CD4-positive, alpha-beta T cell treated with Interleukin-12 subunit alpha and Interleukin-12 subunit beta, for 1 hour (primary cell): Measurements from ENCODE around the gene PTPRF.

Source experiments
- DNase-seq: peaks from one replicate; pipeline ENCODE4 v3.0.0-alpha.2; 2020

The PTPRF gene

DNA sequence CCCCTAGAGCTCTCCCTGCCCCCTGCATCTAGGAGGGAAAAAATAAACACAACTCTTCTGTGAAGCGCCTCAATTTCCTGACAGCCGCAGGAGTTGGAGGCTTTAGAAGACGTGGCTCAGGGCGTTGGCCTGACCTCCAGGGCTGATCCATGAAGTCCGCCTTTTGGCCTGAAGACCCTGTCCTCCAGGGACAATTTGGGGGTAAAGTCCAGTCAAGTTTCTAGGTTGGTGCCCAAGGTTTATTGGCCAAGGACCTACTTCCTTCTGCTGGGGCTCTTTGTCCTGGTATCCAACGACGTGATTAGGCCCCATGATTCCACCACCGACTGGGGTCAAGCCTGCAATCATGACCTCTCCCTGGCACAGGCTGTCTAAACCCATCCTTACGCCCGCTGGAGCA is 54.9 kb downstream of the PTPRF start:
- DNase-seq = no peak

DNA sequence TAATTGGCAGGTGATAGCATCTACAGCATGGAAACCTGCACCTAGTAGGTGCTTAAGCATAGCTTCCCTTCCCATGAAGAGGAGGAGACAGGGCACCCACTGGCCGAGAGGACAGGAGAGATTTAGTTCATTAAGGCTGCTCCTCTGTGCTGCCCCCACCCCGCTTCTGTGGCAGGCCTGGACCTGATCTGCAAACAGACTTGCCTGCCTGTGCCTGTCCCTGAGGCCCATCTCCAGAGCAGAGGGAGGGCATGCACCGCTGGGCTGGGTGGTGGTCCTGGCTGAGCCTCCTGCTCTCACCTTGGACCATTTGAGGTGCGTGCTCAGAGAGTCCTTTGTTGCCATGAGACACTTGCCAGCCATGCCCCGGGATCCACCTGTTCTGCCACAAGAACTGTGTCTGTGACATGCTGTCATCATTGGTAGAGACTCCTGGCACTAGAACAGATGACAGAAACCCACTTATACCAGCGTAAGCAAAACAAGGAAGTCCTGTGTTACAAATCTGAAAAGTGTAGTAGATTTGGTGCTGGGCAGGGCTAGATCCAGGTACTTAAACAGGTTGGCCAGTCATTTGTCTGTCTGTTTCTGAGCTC is 55.6 kb downstream of the PTPRF start:
- no peak for DNase-seq

DNA sequence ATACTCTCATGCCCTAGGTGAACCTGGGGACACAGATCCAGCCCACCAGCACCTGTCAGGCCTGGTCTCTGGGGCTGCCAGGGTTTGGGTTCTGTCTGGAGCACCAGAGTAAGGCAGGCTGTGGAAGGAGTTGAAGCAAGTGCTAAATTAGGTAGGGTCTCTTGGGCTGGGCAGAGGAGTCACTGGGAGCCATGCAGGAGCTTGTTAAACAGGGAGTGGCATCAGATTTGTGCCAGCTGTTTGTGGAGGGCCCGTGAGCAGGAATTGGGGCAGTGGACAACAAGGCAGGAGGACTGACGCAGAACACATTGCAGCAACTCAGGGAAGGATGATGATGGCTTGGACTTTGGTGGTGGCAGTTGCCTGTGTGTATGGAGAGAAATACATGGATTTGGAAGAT is 56.3 kb downstream of the PTPRF start:
- DNase-seq = no peak

DNA sequence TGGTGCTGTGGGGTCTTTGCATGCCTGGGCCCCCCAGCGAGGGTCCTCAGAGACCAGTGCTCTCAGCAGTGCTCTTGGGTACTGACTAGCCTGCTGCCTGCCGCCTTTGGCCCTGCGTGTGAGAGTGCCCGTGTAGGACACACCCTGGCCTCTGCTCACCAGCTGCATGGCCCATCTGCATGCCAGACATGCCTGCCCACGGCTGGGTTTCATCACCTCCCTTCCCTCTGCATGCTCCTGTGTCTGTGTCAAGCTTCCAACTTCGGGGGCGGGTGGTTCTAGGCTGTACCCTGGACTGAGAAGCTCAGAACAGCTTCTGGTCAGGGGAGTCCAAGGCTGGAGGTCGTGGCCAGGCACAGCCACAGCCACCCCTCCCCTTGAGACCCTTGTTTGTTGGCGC is 56.9 kb downstream of the PTPRF start:
- DNase-seq = no peak

DNA sequence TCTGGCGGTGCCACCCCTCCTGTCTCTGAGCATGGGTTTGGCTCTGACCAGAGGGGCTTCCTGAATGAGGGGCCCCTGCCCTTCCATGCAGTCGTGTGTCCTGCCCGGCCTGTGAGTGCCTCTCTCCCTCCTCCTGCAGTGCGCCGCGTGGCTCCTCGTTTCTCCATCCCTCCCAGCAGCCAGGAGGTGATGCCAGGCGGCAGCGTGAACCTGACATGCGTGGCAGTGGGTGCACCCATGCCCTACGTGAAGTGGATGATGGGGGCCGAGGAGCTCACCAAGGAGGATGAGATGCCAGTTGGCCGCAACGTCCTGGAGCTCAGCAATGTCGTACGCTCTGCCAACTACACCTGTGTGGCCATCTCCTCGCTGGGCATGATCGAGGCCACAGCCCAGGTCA is 57.9 kb downstream of the PTPRF start:
- no peak for DNase-seq

- DNase-seq = no peak
Measured at GRCh38 chr1:43590388-43590925, 59.8 kb downstream of the PTPRF start.

DNA sequence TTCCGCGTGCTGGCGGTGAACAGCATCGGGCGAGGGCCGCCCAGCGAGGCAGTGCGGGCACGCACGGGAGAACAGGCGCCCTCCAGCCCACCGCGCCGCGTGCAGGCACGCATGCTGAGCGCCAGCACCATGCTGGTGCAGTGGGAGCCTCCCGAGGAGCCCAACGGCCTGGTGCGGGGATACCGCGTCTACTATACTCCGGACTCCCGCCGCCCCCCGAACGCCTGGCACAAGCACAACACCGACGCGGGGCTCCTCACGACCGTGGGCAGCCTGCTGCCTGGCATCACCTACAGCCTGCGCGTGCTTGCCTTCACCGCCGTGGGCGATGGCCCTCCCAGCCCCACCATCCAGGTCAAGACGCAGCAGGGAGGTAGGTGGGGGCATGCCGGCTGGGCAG is 60.5 kb downstream of the PTPRF start:
- DNase-seq = no peak

GRCh38 chr1:43592051-43592665 is 61.5 kb downstream of the PTPRF start:
- no peak for DNase-seq

DNA sequence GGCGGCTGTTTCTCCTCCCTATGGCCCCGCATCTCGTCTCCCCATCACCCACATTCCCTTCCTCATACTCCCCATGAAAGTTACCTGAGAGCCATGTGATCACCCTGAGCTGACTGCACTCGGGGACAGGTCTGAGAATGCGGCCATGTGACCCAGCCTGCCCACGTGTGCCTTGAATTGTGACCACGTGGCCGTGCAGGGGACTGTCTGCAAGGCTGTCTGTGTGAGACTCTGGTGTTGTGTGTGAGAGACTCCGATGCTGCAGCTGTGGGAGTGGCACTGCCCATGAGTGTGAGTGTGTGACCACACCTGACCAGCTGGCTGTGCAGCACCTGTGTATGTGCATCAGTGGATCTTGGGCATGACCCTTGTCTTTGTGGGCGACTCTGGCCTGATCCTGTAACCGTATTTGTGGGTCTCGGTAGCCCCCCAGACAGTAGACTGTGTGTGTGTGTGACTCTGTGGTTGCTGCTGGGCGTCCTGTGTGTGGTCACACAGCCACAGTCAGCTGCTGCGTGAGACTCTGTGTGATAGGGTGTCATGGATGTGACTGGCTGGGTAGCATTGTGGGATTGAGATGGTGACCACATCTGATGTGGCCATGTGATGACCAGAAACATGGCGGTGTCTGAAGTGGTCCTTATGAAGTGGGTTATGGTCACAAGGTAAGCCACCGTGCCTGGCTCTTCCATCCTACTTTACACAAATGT is 62.4 kb downstream of the PTPRF start:
- no peak for DNase-seq

- no peak for DNase-seq
Measured at GRCh38 chr1:43596579-43596978, 65.9 kb downstream of the PTPRF start.

DNA sequence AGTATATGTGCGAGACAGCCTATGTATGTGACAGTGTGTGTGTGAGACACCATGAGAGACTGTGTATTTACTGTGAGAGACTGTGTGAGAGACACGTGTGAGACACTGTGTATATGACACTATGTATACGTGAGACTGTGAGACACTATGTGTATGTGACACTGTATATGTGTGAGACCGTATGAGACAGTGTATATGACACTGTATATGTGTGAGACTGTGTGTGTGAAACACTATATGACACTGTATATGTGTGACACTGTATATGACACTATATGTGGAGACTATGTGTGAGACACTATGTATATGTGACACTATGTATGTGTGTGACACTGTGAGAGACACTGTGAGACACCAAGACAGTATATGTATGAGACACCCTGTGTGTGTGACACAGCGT is 66.3 kb downstream of the PTPRF start:
- no peak for DNase-seq

DNA sequence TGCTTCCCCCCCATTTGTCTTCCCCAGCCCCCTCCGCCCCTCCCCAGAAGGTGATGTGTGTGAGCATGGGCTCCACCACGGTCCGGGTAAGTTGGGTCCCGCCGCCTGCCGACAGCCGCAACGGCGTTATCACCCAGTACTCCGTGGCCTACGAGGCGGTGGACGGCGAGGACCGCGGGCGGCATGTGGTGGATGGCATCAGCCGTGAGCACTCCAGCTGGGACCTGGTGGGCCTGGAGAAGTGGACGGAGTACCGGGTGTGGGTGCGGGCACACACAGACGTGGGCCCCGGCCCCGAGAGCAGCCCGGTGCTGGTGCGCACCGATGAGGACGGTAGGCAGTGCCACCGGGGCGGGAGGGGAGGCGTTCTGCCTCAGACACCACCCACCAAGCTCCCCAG is 67.0 kb downstream of the PTPRF start:
- no peak for DNase-seq

- DNase-seq = no peak
Measured at GRCh38 chr1:43598622-43599021, 67.9 kb downstream of the PTPRF start.

DNA sequence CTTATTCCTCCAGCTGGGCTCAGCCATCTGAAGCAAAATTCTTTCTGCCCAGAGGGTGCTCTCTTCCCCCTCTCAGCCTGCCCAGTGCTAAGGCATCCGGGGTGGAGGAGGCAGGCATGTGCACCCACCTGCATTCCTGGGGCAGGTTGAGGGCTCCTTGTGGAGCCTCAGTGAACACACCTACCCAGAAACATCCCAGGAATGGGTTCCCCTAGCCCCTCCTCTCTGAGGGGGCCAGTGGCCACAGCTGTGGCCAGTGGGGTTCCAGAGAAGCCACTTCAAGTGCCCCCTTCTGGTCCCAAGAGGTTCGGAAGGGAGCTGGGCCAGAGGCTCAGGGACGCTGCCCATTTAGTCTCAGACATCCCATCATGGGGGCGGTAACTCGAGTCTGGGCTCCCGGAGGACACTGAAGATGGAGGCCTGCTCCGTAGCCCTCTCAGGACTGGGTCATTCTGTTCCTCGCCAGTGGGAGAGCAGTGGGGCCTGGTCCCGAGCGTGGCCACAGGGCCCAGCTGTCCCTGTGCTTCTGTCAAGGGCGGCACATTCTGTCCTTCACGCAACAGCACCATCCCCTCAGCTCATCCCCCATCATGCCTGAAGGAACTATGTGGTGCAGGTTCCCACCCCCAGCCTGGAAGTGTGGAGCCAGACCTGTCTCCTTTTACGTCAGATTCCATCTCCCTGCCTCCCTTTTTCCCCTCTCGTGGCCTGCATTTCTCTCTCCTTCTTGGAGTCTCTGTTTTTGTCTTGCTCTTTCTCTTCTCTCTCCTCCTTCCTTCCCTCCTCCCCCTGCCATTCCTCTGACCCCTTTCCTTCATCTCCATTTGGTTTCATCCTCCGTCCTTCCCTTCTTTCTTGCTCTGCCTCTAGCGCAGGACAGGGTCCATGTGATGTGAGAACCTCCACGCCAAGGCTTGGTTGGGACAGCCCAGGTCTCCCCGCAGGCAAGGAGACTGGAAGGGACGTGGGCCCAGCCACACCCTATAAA is 69.6 kb downstream of the PTPRF start:
- DNase-seq = no peak

GRCh38 chr1:43602990-43603389 is 72.3 kb downstream of the PTPRF start:
- no peak for DNase-seq

DNA sequence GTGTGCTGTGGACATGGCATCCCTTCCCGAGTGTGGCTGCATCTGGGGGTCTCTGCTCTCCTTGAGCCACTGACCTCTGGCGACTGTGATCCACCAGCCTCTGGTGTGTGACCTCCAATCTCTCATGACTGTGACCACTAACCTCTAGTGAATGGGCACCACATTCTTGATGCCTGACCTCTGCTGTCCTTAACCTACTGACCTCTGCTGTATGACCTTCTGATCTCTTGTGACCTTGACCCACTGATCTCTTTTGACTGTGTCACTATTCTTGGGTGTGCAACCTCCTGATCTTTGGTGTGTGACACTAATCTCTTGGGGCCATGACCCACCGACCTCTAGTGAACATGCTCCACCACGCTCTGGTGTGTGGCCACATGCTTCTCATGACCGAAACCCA is 73.5 kb downstream of the PTPRF start:
- DNase-seq = no peak

DNA sequence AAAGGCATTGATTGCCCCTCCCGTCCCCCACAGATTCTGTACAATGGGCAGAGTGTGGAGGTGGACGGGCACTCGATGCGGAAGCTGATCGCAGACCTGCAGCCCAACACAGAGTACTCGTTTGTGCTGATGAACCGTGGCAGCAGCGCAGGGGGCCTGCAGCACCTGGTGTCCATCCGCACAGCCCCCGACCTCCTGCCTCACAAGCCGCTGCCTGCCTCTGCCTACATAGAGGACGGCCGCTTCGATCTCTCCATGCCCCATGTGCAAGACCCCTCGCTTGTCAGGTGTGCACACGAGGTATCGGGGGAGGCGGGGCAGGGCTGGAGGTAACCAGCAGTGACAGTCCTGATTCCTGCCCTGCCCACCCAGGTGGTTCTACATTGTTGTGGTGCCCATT is 74.5 kb downstream of the PTPRF start:
- no peak for DNase-seq

GRCh38 chr1:43605766-43606165 is 75.1 kb downstream of the PTPRF start:
- DNase-seq = no peak

DNA sequence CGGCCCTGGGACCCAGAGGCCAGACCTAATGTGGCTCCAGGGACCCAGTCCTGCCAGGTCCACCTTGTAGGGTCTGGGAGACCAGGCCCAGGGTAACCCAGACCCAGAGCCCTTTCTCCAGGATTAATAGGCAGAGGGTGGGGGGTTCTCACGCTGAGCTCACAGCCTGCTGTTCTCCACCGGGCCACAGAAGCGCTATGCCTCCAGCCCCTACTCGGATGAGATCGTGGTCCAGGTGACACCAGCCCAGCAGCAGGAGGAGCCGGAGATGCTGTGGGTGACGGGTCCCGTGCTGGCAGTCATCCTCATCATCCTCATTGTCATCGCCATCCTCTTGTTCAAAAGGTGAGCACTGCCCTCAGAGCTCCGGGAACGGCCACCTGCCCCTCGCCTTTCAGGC is 75.9 kb downstream of the PTPRF start:
- no peak for DNase-seq

DNA sequence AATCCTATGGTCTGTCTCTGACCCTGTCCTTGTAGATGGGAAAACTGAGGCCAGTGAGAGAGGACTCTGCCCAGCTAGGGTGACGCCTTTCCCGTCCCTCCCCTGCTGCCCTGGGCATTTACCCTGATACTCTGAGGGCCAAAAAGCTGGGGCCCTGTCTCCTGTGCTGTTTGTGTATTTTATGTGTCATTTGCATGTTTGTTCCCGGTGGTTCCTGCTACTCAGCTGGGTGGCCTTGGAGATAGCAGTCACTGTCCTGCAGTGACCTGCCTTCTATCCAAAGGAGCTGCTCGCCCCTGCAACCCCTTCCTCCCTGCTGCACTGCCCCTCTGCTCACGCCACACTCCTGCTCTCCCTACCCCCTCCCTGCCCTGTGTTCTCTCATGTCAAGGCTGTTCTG is 78.1 kb downstream of the PTPRF start:
- no peak for DNase-seq

- no peak for DNase-seq
Measured at GRCh38 chr1:43610339-43610738, 79.7 kb downstream of the PTPRF start.

DNA sequence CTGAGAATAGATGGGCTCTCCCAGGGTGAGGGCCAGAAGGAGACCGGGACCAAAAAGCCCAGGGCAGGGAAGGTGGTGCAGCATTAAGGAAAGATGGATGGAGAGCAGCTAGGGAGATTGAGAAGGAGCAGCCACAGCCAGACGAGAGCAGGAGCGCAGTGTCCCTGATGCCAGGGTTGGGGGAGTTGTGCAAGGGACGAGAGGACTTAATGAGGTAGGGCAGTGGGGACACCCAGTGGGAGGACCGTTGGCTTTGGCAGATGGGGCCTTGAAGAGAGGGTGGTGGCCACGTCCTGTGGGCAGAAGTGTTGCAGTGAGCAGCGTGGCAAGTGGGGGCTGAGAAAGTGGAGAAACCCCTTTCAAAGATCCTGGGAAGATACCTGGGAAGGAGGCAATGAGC is 81.3 kb downstream of the PTPRF start:
- no peak for DNase-seq

- DNase-seq = no peak
Measured at GRCh38 chr1:43612406-43612805, 81.7 kb downstream of the PTPRF start.
